Kidney (tissue), 14 donors: ENCODE data around the gene ATP7B. TPM values are rescaled to one million over a fixed set of nuclear protein-coding genes. Genes with fewer than 3 reads are reported as not detected.

Source experiments
- DNase-seq, 5 donors: peaks; one replicate each; pipeline ENCODE4 v3.0.0-alpha.2; 2013 to 2020
- FAIRE-seq: peaks from 2 replicates; lab custom pipeline; 2012; peaks lifted over from hg19 to GRCh38; lab: Jason Lieb, UNC
- H3K27ac ChIP-seq, 2 donors: one replicate each; pipeline ENCODE4 v1.7.0; 2013; ENCODE audit warnings: low read depth in 2 of 2, low read length in 2 of 2, inconsistent platforms in 1 of 2
- H3K27me3 ChIP-seq: one replicate; pipeline ENCODE4 v1.7.1; 2013; ENCODE audit warnings: low read length, inconsistent platforms; ENCODE audit not compliant: control insufficient read depth, insufficient read depth
- H3K36me3 ChIP-seq, 3 donors: one replicate each; pipeline versions ENCODE4 v1.7.0 to v1.7.1; 2013; ENCODE audit warnings: low read length in 3 of 3, control low read depth in 1 of 3, inconsistent platforms in 1 of 3; ENCODE audit not compliant: insufficient read depth in 3 of 3, control insufficient read depth in 2 of 3
- H3K4me1 ChIP-seq, 3 donors: one replicate each; pipeline versions ENCODE4 v1.7.0 to v1.7.1; 2013; ENCODE audit warnings: low read length in 3 of 3, inconsistent platforms in 1 of 3, low read depth in 1 of 3; ENCODE audit not compliant: control insufficient read depth in 2 of 3, insufficient read depth in 2 of 3
- H3K4me3 ChIP-seq, 3 donors: one replicate each; pipeline versions ENCODE4 v1.7.0 to v1.8.1; 2013; ENCODE audit warnings: low read length in 3 of 3, control low read depth in 1 of 3, inconsistent platforms in 1 of 3
- H3K9ac ChIP-seq, 3 donors: one replicate each; pipeline versions ENCODE4 v1.7.0 to v1.7.1; 2013; ENCODE audit warnings: low read length in 3 of 3, control low read depth in 1 of 3, inconsistent platforms in 1 of 3
- H3K9me3 ChIP-seq, 3 donors: one replicate each; pipeline versions ENCODE4 v1.7.0 to v1.7.1; 2013; ENCODE audit warnings: low read length in 3 of 3, control low read depth in 1 of 3, inconsistent platforms in 1 of 3; ENCODE audit not compliant: control insufficient read depth in 2 of 3, insufficient read depth in 1 of 3
- CTCF ChIP-seq: IDR thresholded peaks from 3 replicates; pipeline ENCODE4 v1.5.1; 2012; ENCODE audit warnings: mild to moderate bottlenecking, moderate library complexity, borderline replicate concordance; ENCODE audit not compliant: insufficient read depth; ENCODE audit errors: extremely low read depth
- intact Hi-C: fragments of 100-400 bp; cut with DNase I; formaldehyde crosslinking; loops from one replicate; pipeline ENCODE4 v1.11.1; 2022
- polyA plus RNA-seq: library from polyadenylated mRNA; stranded (reverse); fragments of 350-450 nt; fragmentation: Illumina TruSeq; extraction: RNeasy Lipid Tissue Mini Kit (QIAGEN cat#74804); gene quantifications from one replicate; pipeline ENCODE4 v1.2.3, GENCODE V29; 2014; ENCODE audit warnings: low read depth, low replicate concordance; ENCODE audit not compliant: insufficient read depth
- total RNA-seq: library from RNA; stranded (reverse); fragmentation: NEBNext Ultra II Directional; extraction: Animal tissue kit (Norgen Biotek cat#: 25700); gene quantifications from one replicate; pipeline ENCODE4 v1.2.1, GENCODE V29; 2021
- donor health status: control.
- donor health status: control.
- donor health status: control.
- donor health status: control.
- donor health status: control.
- donor health status: DM: yes; HTN: yes; CAD: no.
- donor health status: Normal renal cell carcinoma (clear cell type).

Gene ATP7B
- total and polyA plus RNA-seq, 2 donors from 2014 or later, result 2.0 to 5.7 TPM

DNA sequence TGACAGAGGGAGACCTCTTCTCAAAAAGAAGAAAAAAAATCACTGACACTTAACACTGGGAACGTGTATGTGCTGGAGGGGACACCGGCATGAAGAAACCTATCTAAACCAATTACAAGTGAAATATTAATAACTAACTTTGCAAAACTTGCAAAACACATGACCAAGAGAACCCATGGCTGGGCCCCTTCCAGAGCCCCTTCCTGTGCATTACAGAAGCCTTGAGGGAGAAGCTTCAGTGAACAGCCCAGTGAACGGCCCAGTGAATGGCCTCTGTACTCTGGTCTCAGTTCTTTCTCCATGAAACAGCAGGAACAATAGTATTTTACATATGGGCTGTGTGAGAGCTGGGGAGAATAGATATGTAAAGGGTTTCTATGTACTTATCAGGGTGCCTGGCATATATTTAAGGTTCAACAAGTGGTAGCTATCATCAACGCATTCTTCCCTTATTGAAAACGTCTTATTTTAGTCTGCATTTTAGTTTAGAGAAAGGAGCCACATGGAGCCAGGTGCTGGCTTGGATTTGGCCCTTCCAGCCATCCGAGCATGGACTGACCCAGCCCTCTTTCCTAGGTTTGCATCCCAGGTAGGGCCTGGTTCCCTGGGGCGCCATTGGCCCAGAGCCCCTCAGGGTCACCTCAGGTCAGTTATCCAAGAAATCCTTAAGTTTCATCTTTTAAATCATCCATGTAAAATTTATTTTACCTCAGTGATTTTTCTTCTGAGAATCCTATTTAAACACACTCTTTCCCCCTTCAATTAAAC lies 95.0 kb downstream of the ATP7B start:
- no peaks in the 10 kb centered on the region for H3K36me3 ChIP-seq
- H3K27ac ChIP-seq, result no peak overlapping the region
- no peaks in the 10 kb centered on the region for H3K27me3 ChIP-seq
- DNase-seq (peak in 1 of 5 donors; percentile 18), FAIRE-seq (no peak)
- no peak for TF ChIP-seq CTCF
- intact Hi-C loops, result no loop called here
- no peak overlapping the region for H3K4me3 ChIP-seq
- H3K9ac ChIP-seq, result no peak overlapping the region
- H3K9me3 ChIP-seq, result no peaks in the 10 kb centered on the region
- no peaks in the 10 kb centered on the region for H3K4me1 ChIP-seq

GRCh38 chr13:51914137-51914493 lies 97.1 kb downstream of the ATP7B start:
- no peaks in the 10 kb centered on the region for H3K9me3 ChIP-seq
- FAIRE-seq, result no peak
- H3K9ac ChIP-seq, result no peak overlapping the region

GRCh38 chr13:51913421-51914136 lies 97.7 kb downstream of the ATP7B start:
- no peak for TF ChIP-seq CTCF
- H3K9me3 ChIP-seq, result no peaks in the 10 kb centered on the region
- no peak for FAIRE-seq

More at GRCh38 chr13:51914137-51914493, 97.1 kb downstream of the ATP7B start:
- Histone ChIP-seq H3K27ac (no peak overlapping the region), H3K36me3 (no peaks in the 10 kb centered on the region), H3K4me1 (no peaks in the 10 kb centered on the region), H3K27me3 (no peaks in the 10 kb centered on the region), H3K4me3 (no peak overlapping the region)
- intact Hi-C loops, result no loop called here
- no peak for TF ChIP-seq CTCF
- no peak for DNase-seq

More at GRCh38 chr13:51913421-51914136, 97.7 kb downstream of the ATP7B start:
- Histone ChIP-seq H3K36me3 (no peaks in the 10 kb centered on the region), H3K27me3 (no peaks in the 10 kb centered on the region), H3K4me3 (no peak overlapping the region), H3K9ac (no peak overlapping the region), H3K4me1 (no peaks in the 10 kb centered on the region), H3K27ac (no peak overlapping the region)
- peak in 2 of 5 donors; percentile 28 to 44 for DNase-seq
- intact Hi-C loops, result no loop called here
